ENCODE data around the gene PALB2.

Gene PALB2

GRCh38 chr16:23640931-23641765 lies at the start of gene PALB2, which contains the start of gene DCTN5:
Gene PALB2, minus strand, starts transcription at chr16:23641310. Its CDS starts 153 bp downstream, at chr16:23641157.
Gene DCTN5, plus strand, starts transcription at chr16:23641466. Its CDS starts 77 bp downstream, at chr16:23641543.
- peak; percentile 59 to 67 for DNase-seq (ENCODE audit: low read depth in 2 of 2, low spot score in 1 of 2)

- no peak for DNase-seq (ENCODE audit: low read depth in 2 of 2, low spot score in 1 of 2)
Observed at GRCh38 chr16:23689442-23690187, 48.5 kb upstream of the PALB2 start.

- no peak for DNase-seq (ENCODE audit: low read depth in 2 of 2, low spot score in 1 of 2)
Observed at GRCh38 chr16:23687034-23687808, 46.1 kb upstream of the PALB2 start.

GRCh38 chr16:23683487-23683886 lies 42.4 kb upstream of the PALB2 start:
- DNase-seq (ENCODE audit: low read depth in 2 of 2, low spot score in 1 of 2): no peak

GRCh38 chr16:23682181-23682580 lies 41.1 kb upstream of the PALB2 start:
- no peak for DNase-seq (ENCODE audit: low read depth in 2 of 2, low spot score in 1 of 2)

- DNase-seq (ENCODE audit: low read depth in 2 of 2, low spot score in 1 of 2): no peak
Observed at GRCh38 chr16:23679986-23680336, 38.9 kb upstream of the PALB2 start.

GRCh38 chr16:23679274-23679985 lies 38.3 kb upstream of the PALB2 start:
- no peak for DNase-seq (ENCODE audit: low read depth in 2 of 2, low spot score in 1 of 2)

- DNase-seq (ENCODE audit: low read depth in 2 of 2, low spot score in 1 of 2): peak; percentile 17 to 46
Observed at GRCh38 chr16:23678430-23679273, 37.5 kb upstream of the PALB2 start, which contains the start of gene PLK1. Gene PLK1, plus strand, starts transcription at chr16:23678889. Its CDS starts 44 bp downstream, at chr16:23678933.

- no peak for DNase-seq (ENCODE audit: low read depth in 2 of 2, low spot score in 1 of 2)
Observed at GRCh38 chr16:23676924-23677480, 35.9 kb upstream of the PALB2 start.

- DNase-seq (ENCODE audit: low read depth in 2 of 2, low spot score in 1 of 2): no peak
Observed at GRCh38 chr16:23673971-23674614, 33.0 kb upstream of the PALB2 start.

- DNase-seq (ENCODE audit: low read depth in 2 of 2, low spot score in 1 of 2): no peak
Observed at GRCh38 chr16:23670137-23670776, 29.1 kb upstream of the PALB2 start.

GRCh38 chr16:23668873-23669272 lies 27.8 kb upstream of the PALB2 start:
- no peak for DNase-seq (ENCODE audit: low read depth in 2 of 2, low spot score in 1 of 2)

GRCh38 chr16:23668225-23668624 lies 27.1 kb upstream of the PALB2 start:
- DNase-seq (ENCODE audit: low read depth in 2 of 2, low spot score in 1 of 2): no peak

GRCh38 chr16:23667355-23667659 lies 26.2 kb upstream of the PALB2 start:
- DNase-seq (ENCODE audit: low read depth in 2 of 2, low spot score in 1 of 2): no peak

GRCh38 chr16:23666571-23667354 lies 25.7 kb upstream of the PALB2 start:
- DNase-seq (ENCODE audit: low read depth in 2 of 2, low spot score in 1 of 2): no peak

- no peak for DNase-seq (ENCODE audit: low read depth in 2 of 2, low spot score in 1 of 2)
Observed at GRCh38 chr16:23663918-23664317, 22.8 kb upstream of the PALB2 start.

GRCh38 chr16:23651943-23652468 lies 10.9 kb upstream of the PALB2 start:
- DNase-seq (ENCODE audit: low read depth in 2 of 2, low spot score in 1 of 2): no peak

All from stimulated activated CD8-positive, alpha-beta memory T cell treated with anti-CD3 and anti-CD28 coated beads, Interleukin-4, amount 100 ng/mL, for 1 hour (primary cell).